Panc1 (cell line): ENCODE results near the gene JAG1.

ENCODE experiments used
- CTCF ChIP-seq: fragments of 450-650 bp; IDR thresholded peaks from 2 replicates; pipeline ENCODE4 v1.5.1; 2017; ENCODE audit warnings: mild to moderate bottlenecking
- POLR2AphosphoS5 ChIP-seq: IDR thresholded peaks from 2 replicates; pipeline ENCODE4 v1.6.1; 2012; ENCODE audit warnings: mild to moderate bottlenecking, low read depth, low read length, moderate library complexity
- REST ChIP-seq, 2 experiments: IDR thresholded peaks; 2 replicates each; pipeline ENCODE4 v1.6.1; 2011 to 2012; ENCODE audit warnings: low read depth in 2 of 2, control low read depth in 1 of 2, low read length in 1 of 2, mild to moderate bottlenecking in 1 of 2, moderate library complexity in 1 of 2; ENCODE audit not compliant: insufficient read depth in 1 of 2
- TCF7L2 ChIP-seq: IDR thresholded peaks from 2 replicates; pipeline ENCODE4 v1.6.1; 2011; ENCODE audit warnings: mild to moderate bottlenecking, low read depth, low read length, inconsistent platforms

GRCh38 chr20:10639737-10640556 lies 33.9 kb downstream of the JAG1 start:
- TF ChIP-seq CTCF (no peak), REST (IDR thresholded peaks at IDR 0.05; ENCODE audit: insufficient read depth in 1 of 2, low read depth in 2 of 2, low read length in 1 of 2) (no peak), POLR2AphosphoS5 (no peak), TCF7L2 (no peak)
